AG20443 (cell line): Measurements from ENCODE around the gene MACROD2.
A peak's percentile ranks its signal among the peaks of the same experiment; 100 is the strongest.

ENCODE experiments used
- DNase-seq: peaks from one replicate; pipeline ENCODE4 v3.0.0; 2012; ENCODE audit warnings: low spot score, mixed read lengths

Gene MACROD2

DNA sequence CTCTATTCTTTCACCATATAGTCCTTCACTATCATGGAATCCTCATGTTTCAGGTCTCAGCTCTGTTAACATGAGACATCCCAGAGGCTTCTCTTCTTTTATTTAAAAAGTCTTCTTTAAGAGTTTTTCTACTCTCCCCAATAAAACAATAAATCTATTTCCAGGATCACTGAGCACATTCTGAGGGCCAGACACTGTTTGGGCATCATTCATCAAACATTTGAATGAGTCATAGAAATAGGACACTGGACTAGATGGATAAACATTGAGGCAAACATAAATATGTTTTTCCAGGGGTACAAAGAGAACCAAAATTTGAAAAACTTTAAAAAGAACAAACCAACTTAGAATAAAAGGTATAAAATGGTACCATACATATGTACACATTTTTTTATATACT lies 2023.6 kb downstream of the MACROD2 start:
- DNase-seq, result no peak

DNA sequence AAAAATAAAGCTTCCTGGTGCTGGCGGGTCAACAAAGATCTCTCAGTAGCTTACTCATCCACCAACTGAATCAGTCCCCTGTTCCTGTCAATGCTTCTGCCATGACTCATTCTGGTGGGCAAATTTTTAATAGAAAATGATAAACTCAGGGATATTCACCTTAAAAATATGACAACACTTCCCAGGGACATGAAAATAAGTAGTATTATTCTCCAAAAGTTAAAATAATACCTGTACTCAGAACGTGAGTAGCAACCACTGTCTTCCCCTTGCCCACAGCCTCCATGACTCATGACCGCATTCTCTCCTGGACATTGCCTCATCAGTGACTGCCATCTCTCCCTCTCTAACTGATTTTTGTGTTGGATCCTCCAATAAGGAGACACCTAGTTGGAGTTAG lies 2025.7 kb downstream of the MACROD2 start:
- peak; percentile 29 for DNase-seq

DNA sequence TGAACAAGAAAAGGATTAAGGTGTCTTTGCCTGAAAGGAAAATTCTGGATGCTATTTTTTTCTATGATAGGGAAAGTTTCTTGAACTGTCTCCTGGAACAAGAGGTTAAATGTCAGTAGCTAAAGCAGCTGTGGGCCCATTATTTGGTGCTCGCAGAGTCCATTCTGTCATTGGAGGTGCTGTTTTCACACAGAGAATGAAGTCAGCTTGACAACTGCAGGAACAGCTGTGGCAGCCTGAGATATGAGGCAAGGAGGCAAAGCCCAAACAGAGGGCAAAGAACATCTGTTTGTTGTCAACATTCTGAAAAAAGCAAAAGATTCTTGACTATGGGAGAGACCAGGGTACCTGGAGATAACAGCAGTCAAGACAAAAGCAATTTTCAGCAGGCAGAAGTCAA lies 2029.8 kb downstream of the MACROD2 start:
- DNase-seq, result no peak

DNA sequence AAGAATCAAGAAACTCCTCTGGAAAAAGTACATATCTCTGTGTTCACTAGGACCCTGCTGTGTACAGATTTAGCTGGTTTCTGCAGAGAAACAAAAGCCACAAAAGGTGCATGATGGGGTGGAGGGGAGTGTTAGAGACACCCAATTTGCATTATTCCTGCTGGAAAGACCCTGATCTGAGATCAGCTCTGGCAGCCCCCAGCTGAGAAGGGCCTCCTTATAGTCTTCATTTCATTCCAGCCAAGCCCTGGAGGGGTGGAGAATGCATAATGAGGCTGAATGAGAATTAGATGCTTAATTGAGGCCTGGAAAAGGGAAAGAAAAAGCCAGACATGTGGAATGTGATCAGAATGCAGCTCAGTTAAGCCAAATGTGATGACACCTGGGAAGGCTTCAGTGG lies 2032.4 kb downstream of the MACROD2 start:
- DNase-seq, result no peak

DNA sequence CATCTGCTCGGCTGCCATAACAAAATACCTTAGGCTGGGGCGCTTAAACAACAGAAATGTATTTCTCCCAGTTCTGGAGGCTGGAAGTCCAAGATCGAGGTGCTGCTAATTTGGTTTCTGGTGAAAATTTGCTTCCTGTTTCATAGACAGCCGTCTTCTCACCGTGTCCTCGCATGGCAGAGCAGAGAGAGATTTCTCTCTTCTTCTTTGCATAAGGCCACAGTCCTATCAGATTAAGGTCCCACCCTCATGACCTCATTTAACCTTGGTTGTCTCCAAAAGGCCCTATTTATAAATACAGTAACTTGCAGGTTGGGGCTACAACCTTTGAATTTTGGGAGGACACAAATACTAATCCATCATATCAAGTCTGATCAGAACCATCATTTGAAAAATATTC lies 2033.6 kb downstream of the MACROD2 start:
- no peak for DNase-seq

DNA sequence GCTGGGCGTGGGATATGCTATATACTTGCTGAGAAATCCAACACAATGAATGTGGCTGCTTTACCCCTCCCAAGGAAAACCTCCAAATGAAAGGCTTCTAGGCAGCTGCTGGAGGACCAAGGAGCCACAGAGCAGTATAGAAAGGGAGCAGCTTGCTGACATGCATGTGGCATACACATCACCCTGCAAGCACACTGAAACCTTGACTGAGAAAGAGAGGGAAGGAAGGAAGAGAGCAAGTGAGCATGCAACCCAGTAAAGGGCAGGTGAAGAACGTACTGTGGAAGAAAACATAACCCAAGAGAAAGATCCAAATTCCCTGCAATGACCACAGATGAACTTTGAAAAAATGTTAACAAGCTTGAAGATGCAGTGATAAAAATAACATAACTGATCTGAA lies 2034.9 kb downstream of the MACROD2 start:
- DNase-seq, result no peak

DNA sequence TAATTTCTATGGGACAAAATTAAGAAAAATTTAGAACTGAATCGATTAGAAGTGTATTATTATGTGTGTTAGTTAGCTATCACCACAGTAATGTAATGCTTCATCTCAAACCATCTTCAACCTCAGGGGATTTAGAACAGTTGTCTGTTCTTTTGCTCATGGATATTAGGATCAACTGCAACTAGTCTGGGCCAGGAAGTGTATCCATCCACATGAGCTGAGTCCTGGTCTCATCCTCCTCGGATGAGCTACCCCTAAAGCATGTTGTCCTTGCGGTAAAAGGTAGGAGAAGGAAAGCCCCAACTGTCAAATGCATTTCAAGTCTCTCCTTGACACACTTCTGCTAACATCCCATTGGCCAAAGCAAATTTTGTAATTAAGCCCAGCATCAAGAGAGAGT lies 2040.3 kb downstream of the MACROD2 start:
- DNase-seq, result no peak

DNA sequence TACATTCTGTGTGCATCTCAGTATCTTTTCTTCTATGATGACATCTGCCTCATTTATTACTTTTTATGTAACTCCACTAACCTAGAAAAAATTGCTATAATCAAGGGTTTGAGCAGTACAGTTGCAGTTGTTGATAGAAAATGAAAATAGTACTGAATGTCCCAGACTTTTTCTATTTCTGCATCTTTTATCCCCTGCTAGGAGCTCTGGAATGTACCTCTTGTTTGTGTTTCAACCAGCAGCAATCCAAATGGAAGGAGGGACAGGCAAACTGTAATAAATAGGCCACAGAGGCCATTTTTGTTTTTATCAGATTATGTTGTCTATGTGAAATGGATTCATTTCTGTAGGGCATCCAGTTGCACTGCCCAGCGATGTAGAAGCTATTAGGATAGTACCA lies 2041.0 kb downstream of the MACROD2 start:
- DNase-seq, result no peak

DNA sequence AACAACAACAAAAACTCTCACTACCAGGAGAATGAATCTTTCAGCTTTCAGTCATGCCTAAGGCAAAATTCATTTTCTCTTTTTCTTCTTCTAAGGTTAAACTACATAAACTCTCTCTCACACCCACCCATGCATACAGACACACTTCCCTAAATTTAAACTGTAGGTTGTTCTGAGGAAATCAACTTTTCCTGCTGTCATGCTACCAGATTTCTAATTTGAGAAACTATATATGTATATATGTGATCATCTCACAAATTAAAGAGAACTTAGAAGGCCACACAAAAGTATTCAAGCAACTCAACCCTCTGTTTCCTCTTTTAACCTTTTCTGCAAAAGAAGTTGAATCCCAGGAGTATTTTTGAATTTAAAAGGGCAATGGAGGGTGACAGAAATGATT lies 2045.4 kb downstream of the MACROD2 start:
- no peak for DNase-seq

DNA sequence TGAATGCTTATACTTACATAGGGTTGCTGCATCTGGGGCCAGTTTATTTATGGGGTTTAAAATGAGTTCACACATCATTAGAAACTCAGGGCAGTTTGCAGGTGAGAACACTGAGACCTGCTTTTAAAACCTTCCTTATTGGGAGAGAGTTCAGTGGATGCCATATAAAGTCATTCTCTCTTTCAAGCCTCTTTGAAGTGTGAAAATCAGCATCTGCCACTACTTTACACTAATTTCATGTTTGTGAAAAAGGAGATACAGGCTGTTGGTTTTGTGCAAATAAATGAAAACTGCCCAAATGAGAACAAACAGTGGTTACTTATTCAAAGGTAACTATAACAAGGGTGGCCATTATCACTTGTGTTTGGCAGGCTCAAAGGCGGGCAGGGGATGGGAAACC lies 2047.4 kb downstream of the MACROD2 start:
- no peak for DNase-seq

DNA sequence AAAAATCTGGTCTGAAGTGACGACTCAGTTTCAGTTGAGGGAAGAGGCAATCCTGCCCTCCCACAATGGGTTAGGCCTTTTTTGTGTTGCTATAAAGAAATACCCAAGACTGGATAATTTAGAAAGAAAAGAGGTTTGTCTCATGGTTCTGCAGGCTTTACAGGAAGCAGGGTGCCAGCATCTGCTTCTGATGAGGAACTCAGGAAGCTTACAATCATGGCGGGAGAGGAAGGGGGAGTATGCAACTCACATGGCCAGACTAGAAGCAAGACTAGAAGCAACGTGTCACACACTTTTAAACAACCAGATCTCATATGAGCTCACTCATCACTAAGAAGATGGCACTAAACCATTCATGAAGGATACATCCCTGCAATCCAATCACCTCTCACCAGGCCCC lies 2048.6 kb downstream of the MACROD2 start:
- DNase-seq, result no peak

DNA sequence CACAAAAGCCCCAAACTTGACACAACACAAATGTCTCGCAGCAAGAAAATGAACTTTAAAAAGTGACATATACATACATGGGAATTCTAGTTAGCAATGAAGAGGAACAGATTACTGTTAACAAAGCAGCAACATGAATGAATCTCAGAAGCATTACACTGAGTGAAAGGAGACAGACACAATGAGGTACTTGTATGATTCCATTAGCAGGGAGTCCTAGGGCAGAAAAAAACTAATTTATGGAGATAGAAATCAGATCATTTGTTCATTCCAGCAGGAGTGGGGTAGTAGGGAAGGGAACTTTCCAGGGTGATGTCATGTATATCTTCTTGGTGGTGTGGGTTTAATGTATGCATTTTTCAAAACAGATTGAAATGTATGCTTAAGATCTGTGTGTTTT lies 2053.6 kb downstream of the MACROD2 start:
- DNase-seq, result no peak

DNA sequence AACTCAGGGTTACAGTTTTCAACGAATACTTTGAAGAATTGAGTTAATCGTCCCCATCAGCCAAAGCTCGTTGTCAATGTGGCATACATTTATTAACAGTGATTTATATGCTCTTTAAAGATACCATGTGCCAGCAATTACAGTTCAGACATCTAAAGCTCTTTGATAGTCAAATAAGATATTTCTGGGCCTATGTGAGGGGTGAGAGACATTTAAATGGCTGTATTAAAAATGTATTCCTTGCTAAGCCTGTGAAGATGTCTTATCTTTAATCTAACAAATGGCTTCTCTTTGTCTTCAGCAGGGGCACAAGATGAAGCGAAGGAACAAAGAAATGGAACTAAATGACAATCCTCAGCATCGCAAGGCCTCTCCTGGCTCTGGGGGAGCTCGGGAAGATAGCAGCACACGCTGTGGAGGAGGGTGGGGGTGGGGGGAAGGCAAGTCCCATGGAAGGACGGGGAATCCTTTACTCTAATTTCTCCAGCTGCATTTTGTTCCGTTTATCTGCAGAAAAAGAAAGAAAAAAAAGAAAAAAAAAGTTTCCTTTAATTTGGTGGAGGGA lies 2054.3 kb downstream of the MACROD2 start:
- no peak for DNase-seq

DNA sequence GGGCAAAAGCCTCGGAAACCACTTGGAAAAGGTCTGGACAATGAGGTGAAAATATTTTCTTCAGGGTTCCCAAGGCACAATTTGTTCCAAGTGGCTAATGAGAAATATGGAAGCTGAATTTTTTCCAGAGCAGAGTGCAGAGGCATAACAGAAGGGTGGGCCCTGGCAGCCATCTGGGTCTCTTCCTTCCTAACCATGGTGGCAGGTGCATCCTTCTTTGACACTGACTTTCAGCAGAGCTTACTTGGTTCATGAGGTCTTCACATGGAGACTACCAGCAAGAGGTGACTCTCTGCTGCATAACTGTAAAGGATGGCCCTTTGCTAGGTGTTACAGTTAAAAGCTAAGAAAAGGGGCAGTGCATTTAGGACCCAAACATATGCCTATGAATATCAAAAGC lies 2055.1 kb downstream of the MACROD2 start:
- no peak for DNase-seq

DNA sequence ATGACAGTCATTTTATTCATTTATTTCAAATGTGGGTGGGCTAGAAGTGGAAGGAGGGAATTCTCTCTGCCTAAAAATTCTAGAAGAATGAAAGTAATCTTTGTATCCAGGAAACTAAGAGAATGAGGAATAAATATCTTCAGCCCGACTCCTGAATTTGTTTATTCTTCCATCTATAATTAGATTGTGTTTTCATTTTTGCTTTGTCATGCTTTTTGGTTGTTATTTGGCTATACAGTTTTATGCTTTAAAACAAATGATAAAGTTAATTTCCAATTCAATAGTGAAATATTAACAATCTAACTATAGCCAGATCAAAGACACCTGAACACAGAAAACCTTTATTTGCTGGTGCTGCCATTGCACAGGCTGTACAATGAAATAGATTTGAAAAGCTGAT lies 2056.7 kb downstream of the MACROD2 start:
- DNase-seq, result no peak

DNA sequence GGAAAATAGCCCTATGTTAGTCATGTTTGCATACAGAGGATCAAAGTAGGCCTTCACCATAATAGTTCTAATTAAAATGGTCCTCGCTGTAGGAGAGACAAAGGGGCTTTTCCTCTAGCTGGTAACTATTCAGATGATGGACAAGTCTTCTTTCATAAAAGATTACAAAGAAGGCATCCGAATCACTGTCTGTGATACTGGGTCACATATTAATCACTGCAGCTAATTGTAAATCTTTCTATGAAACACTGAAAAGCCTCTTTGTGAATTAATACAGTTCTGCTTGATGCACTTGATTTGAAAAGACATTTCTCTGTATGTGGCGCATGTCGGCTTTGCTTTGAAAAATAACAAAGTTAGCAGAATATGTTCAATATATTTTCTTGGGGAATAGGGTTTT lies 2057.1 kb downstream of the MACROD2 start:
- no peak for DNase-seq

DNA sequence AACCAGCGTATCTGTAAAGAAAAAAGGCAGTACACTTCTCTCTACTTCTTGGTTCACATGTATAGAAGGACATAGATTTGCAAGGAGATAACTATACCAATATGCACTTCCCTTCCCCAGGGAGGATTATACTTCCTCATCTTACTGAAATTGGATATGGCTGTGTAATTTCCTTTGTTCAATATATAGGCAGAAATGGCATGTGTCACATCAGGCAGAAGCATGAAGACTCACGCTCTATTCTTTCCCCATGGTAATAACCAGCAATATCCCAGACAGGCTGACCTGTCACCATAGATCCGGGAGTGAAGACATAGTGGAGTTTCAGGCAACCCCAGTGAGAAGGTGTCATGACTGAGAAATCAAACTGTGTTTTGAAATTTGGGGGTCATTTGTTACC lies 2059.7 kb downstream of the MACROD2 start:
- DNase-seq, result no peak

DNA sequence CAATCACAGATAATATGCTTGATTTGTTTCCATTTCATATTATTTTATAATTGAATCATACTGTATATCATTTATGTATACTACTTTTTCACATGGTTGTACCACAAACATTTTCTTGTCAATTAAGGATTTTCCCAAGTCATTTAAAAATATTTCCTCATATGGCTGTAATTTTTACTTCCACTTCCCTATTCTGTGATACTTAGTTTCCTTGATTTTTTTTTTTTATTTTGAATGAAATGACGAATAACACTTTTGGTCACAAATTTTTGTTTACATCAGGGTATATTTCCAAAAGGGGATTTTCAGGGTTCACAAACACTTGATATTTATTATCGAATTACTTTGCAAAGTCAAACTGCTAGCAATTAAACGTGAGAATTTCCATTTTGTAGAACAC lies 2062.3 kb downstream of the MACROD2 start:
- DNase-seq, result no peak

DNA sequence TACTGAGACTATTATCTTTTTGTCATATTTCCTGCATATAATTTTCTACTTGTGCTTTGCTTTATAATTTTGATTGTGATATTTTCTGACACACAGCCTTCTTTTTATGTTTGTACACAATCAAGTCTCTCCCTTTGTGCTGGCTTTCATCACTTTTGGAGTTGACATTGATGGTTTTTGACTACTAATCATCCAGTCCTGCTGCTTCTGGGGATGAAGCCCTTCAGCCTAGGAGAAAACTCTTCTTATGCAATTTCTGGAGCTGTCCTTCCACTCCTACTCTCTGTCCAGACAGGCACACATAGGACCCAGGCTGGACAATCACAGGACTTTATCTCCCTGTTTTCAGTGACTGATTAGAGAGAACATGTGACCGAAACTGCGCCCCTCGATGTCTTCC lies 2063.0 kb downstream of the MACROD2 start:
- no peak for DNase-seq

DNA sequence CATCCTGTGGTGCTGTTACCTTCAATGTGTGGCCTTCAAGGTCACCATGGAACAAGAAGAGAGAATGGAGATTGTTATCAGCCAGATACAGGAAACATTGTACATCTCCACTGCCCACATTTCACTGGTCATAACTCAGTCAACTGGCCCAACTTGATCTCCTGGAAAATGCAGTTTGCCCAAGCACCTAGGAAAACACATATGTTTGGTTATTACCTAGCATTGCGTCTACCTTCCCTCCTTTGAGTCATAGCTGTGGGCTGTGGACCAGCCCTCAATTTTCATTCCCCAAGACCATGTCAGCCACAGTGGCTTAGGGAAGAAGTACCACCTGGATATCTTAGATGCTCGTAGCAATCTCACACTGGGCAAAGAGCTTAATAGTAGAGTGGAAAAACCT lies 2064.5 kb downstream of the MACROD2 start:
- no peak for DNase-seq

DNA sequence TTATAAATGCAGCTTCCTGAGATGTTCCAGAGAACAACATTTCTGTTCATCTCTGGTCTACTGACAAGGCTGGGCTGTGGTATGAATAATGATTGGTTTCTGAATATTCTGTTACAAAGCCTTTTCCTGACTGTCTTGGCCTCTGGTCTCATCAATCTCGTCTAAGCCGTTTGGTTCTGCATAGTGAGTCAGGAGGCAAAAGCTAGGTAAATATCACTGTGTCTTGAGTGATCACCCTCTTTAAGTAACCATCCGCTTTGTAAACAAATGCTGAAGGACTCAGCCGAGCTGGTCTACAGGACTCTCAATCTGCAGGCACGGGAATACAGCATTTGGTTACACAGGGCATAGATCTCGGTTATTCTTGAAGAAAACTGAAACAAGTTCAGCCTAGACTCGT lies 2066.0 kb downstream of the MACROD2 start:
- no peak for DNase-seq

DNA sequence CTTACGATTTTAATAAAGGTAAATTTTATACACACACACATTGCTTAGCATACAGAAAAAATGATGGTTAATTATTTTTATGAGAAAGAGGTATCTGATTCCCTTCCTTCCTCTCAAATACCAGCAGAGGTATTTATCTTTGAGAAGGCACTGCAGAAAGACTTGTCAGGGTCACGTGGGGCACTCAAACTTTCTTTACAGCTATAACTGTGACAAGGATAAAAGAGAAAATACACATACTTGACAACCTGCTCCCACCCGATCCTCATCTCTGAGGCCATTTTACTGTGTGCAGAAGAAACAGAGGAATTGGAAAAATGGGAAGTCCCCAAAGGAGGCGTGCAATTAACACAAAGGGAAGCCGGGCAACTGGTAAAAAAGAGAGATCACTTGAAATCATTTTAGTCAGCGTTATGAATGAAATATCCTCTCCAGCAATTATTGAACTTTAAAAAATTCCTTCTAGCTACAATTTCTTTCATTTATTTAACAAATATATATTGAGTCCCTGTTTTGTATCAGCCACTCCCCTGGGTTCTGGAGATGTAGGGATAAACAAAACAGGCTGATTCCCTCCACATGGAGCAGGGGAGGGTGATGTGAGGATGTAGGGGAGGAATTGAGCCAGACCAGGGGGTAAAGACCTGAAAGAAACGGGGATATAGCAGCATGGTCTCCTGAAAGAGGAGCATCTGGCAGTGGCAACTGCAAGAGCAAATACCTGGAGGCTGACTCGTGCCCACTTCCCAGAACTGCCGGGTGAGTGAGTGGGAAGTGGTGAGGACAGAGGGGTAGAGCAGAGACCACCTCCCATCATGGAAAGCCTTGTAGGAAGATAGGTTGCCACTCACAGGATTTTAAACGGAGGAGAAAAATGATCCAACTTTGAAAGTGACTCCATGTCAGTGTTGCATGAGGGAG lies 2067.6 kb downstream of the MACROD2 start:
- no peak for DNase-seq

DNA sequence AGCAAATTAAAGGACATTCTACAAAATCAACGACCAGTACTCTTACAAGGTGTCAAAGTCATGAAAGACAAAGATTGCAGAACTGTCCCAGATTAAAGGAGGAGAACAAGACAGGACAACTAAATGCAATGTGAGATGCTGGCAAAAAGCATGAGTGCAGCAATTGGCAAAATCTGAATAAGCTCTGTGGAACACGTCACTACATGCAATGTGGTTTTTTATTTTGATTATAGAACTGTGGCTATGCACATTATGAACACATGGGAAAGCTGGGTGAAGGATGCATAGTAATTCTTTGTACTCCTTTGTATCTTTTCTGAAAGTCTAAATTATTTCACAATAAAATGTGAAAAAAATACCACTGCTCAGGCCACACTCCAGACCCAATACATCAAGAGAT lies 2068.6 kb downstream of the MACROD2 start:
- DNase-seq, result no peak
